K562 (cell line): ENCODE data around the gene NMRAL1. TPM values are rescaled to one million over a fixed set of nuclear protein-coding genes. Genes with fewer than 3 reads are reported as not detected.

Experiments used
- ATAC-seq: fragments of 200-7000 bp; cut with Tn5 transposase; 3 replicates; pipeline ENCODE4 v1.9.1; 2020; ENCODE audit warnings: moderate library complexity
- BruUV-seq: library from RNA; stranded (reverse); fragments of 400-500 nt; replicated peaks from 2 replicates; lab custom pipeline; 2021; lab: Mats Ljungman, UMichigan
- CTCF ChIA-PET: fragments of 300-600 bp; formaldehyde crosslinking; extraction: SDS; loops from one replicate; lab custom pipeline; 2021; ENCODE audit warnings: low intra/inter-chr PET ratio; lab: Yijun Ruan, JAX
- POLR2A ChIA-PET: fragments of 300-600, 350-650 bp; sonication (Branson Sonifier 250); formaldehyde crosslinking; extraction: SDS; loops from one replicate; lab custom pipeline; 2021; ENCODE audit warnings: antibody characterized with exemption, inconsistent platforms; lab: Yijun Ruan, JAX
- DNase-seq, 4 experiments: peaks; one replicate each; pipeline versions ENCODE4 v3.0.0 to v3.0.0-alpha.2; 2011 to 2018; ENCODE audit warnings: low spot score in 3 of 4, mixed read lengths in 3 of 4; ENCODE audit errors: extremely low read depth in 1 of 4
- FAIRE-seq: peaks from 2 replicates; lab custom pipeline; 2011; peaks lifted over from hg19 to GRCh38; lab: Jason Lieb, UNC
- H2AFZ ChIP-seq: 2 replicates; pipeline ENCODE4 v1.6.0; 2011; ENCODE audit warnings: low read depth, low read length, control low read depth, inconsistent platforms
- H3K27ac ChIP-seq: fragments of 200-600 bp; 3 replicates; pipeline ENCODE4 v1.8.0; 2011; ENCODE audit warnings: low read depth, mild to moderate bottlenecking, control low read depth, inconsistent platforms, low read length, moderate library complexity, mixed read lengths; ENCODE audit errors: extremely low read depth
- H3K27me3 ChIP-seq, 2 experiments: fragments of 300-600 bp in 1 of 2; 2 replicates in 1 of 2; 3 replicates in 1 of 2; pipeline versions ENCODE4 v1.6.0 to v1.8.0; 2011; ENCODE audit warnings: inconsistent platforms in 2 of 2, low read length in 2 of 2, mild to moderate bottlenecking in 1 of 2, mixed read lengths in 1 of 2, moderate library complexity in 1 of 2; ENCODE audit not compliant: control insufficient read depth in 2 of 2, insufficient read depth in 2 of 2
- H3K36me3 ChIP-seq: fragments of 300-600 bp; 3 replicates; pipeline ENCODE4 v1.8.0; 2011; ENCODE audit warnings: mild to moderate bottlenecking, low read length, inconsistent platforms; ENCODE audit not compliant: control insufficient read depth, insufficient read depth
- H3K4me1 ChIP-seq, 2 experiments: fragments of 200-600 bp in 1 of 2; replicated peaks in 1 of 2; 2 replicates in 1 of 2; 3 replicates in 1 of 2; pipeline versions ENCODE4 v1.5.1 to v1.8.0; 2011; ENCODE audit warnings: inconsistent platforms in 2 of 2, low read length in 2 of 2, mild to moderate bottlenecking in 1 of 2, mixed read lengths in 1 of 2, moderate library complexity in 1 of 2; ENCODE audit not compliant: control insufficient read depth in 2 of 2, insufficient read depth in 2 of 2
- H3K4me2 ChIP-seq: 2 replicates; pipeline ENCODE4 v1.6.1; 2011; ENCODE audit warnings: low read length, control low read depth, inconsistent platforms, mixed read lengths; ENCODE audit not compliant: insufficient read depth
- H3K4me3 ChIP-seq: fragments of 200-600 bp; sonication (generic), shearing (Covaris generic); 2 replicates; pipeline ENCODE4 v1.5.1; 2016; ENCODE audit warnings: control low read depth, inconsistent platforms
- H3K79me2 ChIP-seq: fragments of 200-600 bp; 3 replicates; pipeline ENCODE4 v1.8.0; 2011; ENCODE audit warnings: low read length, inconsistent platforms; ENCODE audit not compliant: control insufficient read depth, insufficient read depth
- H3K9ac ChIP-seq, 2 experiments: 2 replicates each; pipeline versions ENCODE4 v1.6.0 to v1.6.1; 2011; ENCODE audit warnings: low read depth in 2 of 2, low read length in 2 of 2, control low read depth in 1 of 2, inconsistent platforms in 1 of 2, mild to moderate bottlenecking in 1 of 2, mixed read lengths in 1 of 2; ENCODE audit not compliant: insufficient read depth in 1 of 2
- H3K9me1 ChIP-seq: one replicate; pipeline ENCODE4 v1.6.0; 2011; ENCODE audit warnings: inconsistent platforms, mild to moderate bottlenecking, low read length, moderate library complexity; ENCODE audit not compliant: control insufficient read depth, insufficient read depth
- H3K9me3 ChIP-seq: replicated peaks from 2 replicates; pipeline ENCODE4 v1.5.1; 2011; ENCODE audit warnings: low read depth, low read length, inconsistent platforms; ENCODE audit not compliant: control insufficient read depth, insufficient read depth
- H4K20me1 ChIP-seq: replicated peaks from 2 replicates; pipeline ENCODE4 v1.6.1; 2011; ENCODE audit warnings: low read length, inconsistent platforms, mixed read lengths; ENCODE audit not compliant: control insufficient read depth, insufficient read depth
- ERF ChIP-seq: fragments of 450-650 bp; formaldehyde crosslinking; IDR thresholded peaks from 2 replicates; pipeline ENCODE4 v1.4.0; 2020; ENCODE audit warnings: mild to moderate bottlenecking, mixed read lengths
- GTF2A2 ChIP-seq: IDR thresholded peaks from 2 replicates; pipeline ENCODE4 v1.6.1; 2016; ENCODE audit warnings: mild to moderate bottlenecking, missing genetic modification characterization, missing compliant biosample characterization
- HNRNPK ChIP-seq: fragments of 200-400 bp; formaldehyde crosslinking; IDR thresholded peaks from one replicate; pipeline ENCODE4 v1.6.1; 2018; ENCODE audit warnings: mild to moderate bottlenecking, low read depth, low read length; ENCODE audit not compliant: poor library complexity, severe bottlenecking
- JUNB ChIP-seq: fragments of 450-650 bp; formaldehyde crosslinking; conservative IDR thresholded peaks from 2 replicates; pipeline ENCODE4 v1.4.0; 2020; ENCODE audit warnings: mild to moderate bottlenecking
- KLF16 ChIP-seq: IDR thresholded peaks from 2 replicates; pipeline ENCODE4 v1.6.1; 2016; ENCODE audit warnings: antibody characterized with exemption
- MYC ChIP-seq, 2 experiments: fragments of 250-450 bp in 1 of 2; sonication (Bioruptor Pico) in 1 of 2; IDR thresholded peaks; 2 replicates each; pipeline versions ENCODE4 v1.5.1 to v1.6.1; 2012 to 2021; ENCODE audit warnings: low read depth in 2 of 2, borderline replicate concordance in 1 of 2, improper control_type of control experiment in 1 of 2, low read length in 1 of 2, mild to moderate bottlenecking in 1 of 2, moderate library complexity in 1 of 2
- NFIC ChIP-seq: fragments of 450-650 bp; IDR thresholded peaks from 2 replicates; pipeline ENCODE4 v1.6.1; 2017; ENCODE audit warnings: mild to moderate bottlenecking, inconsistent platforms
- NR2C2 ChIP-seq, 2 experiments: fragments of 200-800 bp in 1 of 2; sonication (Bioruptor generic) in 1 of 2; sonication (generic) in 1 of 2; formaldehyde crosslinking in 1 of 2; IDR thresholded peaks; 2 replicates each; pipeline versions ENCODE4 v1.6.1 to v1.8.0; 2016 to 2022; ENCODE audit warnings: mild to moderate bottlenecking in 1 of 2, missing compliant biosample characterization in 1 of 2, missing genetic modification characterization in 1 of 2, missing genetic modification reagents in 1 of 2
- ZFP1 ChIP-seq: fragments of 450-650 bp; formaldehyde crosslinking; IDR thresholded peaks from 2 replicates; pipeline ENCODE4 v1.4.0; 2020; ENCODE audit warnings: mild to moderate bottlenecking, mixed read lengths
- ZKSCAN1 ChIP-seq: fragments of 150-350 bp; IDR thresholded peaks from 2 replicates; pipeline ENCODE4 v1.6.1; 2016; ENCODE audit warnings: low read depth, low read length
- ZNF699 ChIP-seq: fragments of 250-450 bp; sonication (Bioruptor Pico); IDR thresholded peaks from 2 replicates; pipeline ENCODE4 v1.8.0; 2021; ENCODE audit warnings: mild to moderate bottlenecking, moderate library complexity; ENCODE audit not compliant: insufficient replicate concordance
- WGBS: fragments of 100-300 bp; shearing (Covaris generic); methylation state at CpG from one replicate; pipeline ENCODE4 v1.1.6; 2016; ENCODE audit warnings: low coverage, mixed read lengths; ENCODE audit not compliant: insufficient coverage; ENCODE audit errors: missing lambda C conversion rate; 5-methylcytosine and 5-hydroxymethylcytosine counted together
- in situ Hi-C: fragments of 300-500 bp; cut with MboI; formaldehyde crosslinking; loops from 4 replicates; pipeline ENCODE4 v1.15.0; 2018; ENCODE audit warnings: inconsistent platforms, mixed read lengths
- intact Hi-C: fragments of 100-400 bp; cut with micrococcal nuclease; formaldehyde crosslinking; loops from 2 replicates; pipeline ENCODE4 v1.14.2; 2022
- polyA plus RNA-seq, 8 experiments: library from polyadenylated mRNA; depleted of rRNA in 4 of 8; stranded (reverse) in 5 of 8; unstranded in 3 of 8; fragments of >200 nt; fragmentation: Nextera tagmentation in 2 of 8; fragmentation: Illumina TruSeq in 1 of 8; extraction: Ambion mirVana in 2 of 8; extraction: Trizol in 1 of 8; gene quantifications; 2 replicates each; pipeline versions ENCODE4 v1.2.1 to v1.2.3, GENCODE V29; 2011 to 2014; ENCODE audit warnings: inconsistent platforms in 1 of 8, missing spikeins in 1 of 8
- total RNA-seq, 7 experiments: library from RNA; depleted of rRNA in 6 of 7; stranded (reverse); fragments of >200 nt in 6 of 7; fragmentation: Illumina TruSeq in 2 of 7; extraction: Trizol in 2 of 7; gene quantifications; 2 replicates each; pipeline versions ENCODE4 v1.2.1 to v1.2.3, GENCODE V29; 2011 to 2021; ENCODE audit warnings: low replicate concordance in 1 of 7
- TF ChIP-seq, protein P1 (sequence below), 2 experiments: fragments of 450-650 bp; IDR thresholded peaks; 2 replicates each; pipeline ENCODE4 v1.6.1; 2016; ENCODE audit warnings: mild to moderate bottlenecking in 2 of 2, borderline replicate concordance in 1 of 2, low read depth in 1 of 2, moderate library complexity in 1 of 2

NMRAL1 gene
- total and polyA plus RNA-seq, 9 of the 15 experiments (the other 6 are each of a cell fraction or from before 2014, with no cell fraction given), result 6.3 to 116 (median 63.2) TPM

GRCh38 chr16:4452674-4453073, 21.8 kb downstream of the NMRAL1 start (continued):
- TF ChIP-seq NR2C2 (CRISPR knock-in tag; IDR thresholded peaks at IDR 0.05) (no peak), NR2C2 (tag; IDR thresholded peaks at IDR 0.05) (no peak), ZKSCAN1 (no peak), ZFP1 (CRISPR knock-in tag) (no peak), HNRNPK (no peak), KLF16 (no peak), ZNF699 (no peak)

DNA sequence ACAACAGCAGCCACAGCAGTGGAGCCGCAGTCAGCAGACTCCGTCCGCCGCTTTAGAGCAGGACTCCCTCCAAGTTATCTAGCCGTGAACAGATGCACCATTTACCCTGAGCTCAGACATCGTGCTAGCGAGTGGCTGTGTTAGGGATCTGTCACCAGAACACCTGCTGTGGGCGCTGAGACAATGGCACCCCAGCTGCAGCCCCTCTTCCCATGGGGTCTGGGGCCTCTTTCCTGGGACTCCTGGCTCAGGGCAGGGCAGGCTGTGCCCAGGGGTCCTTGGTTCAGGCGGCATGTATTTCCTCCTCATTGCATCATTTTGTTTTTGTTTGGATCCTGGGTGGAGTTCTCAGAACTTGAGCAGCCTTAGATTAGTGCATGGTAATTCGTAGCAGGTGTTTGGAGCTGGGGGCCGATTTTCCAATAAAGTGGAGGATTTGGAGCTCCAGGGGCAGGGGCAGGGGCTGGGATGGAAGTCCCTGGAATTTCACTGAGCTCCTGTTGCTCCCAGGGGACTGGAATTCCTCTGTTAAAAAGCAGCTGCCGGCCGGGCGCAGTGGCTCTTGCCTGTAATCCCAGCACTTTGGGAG, 23.4 kb downstream of the NMRAL1 start:
- Histone ChIP-seq H3K9me3 (no peaks in the 10 kb centered on the region), H3K27ac (peak overlapping the region; percentile 54; the same call in 1 of the 3 replicates), H3K27me3 (no peaks in the 10 kb centered on the region), H3K9ac (peak overlapping the region in 1 of 2 experiments; percentile 61; a peak in 1 of 4 replicates), H3K79me2 (no peaks in the 10 kb centered on the region), H3K4me2 (no peak overlapping the region), H3K4me1 (peaks cover 0 to 6% of the 10 kb centered on the region in 2 experiments; a peak in 1 of 5 replicates), H3K9me1 (no peaks in the 10 kb centered on the region), H3K4me3 (no peak overlapping the region), H3K36me3 (peaks cover 92% of the 10 kb centered on the region; the same call in 2 of the 3 replicates), H4K20me1 (no peaks in the 10 kb centered on the region), H2AFZ (no peak overlapping the region)
- DNase-seq (no peak), ATAC-seq (peak; percentile 85), FAIRE-seq (no peak)
- 64% methylated on average over 14 of the region's 14 CpGs for WGBS
- POLR2A ChIA-PET, result interaction anchor here (0.9 to 4.0 kb wide), 6 partner anchors 8 to 18 kb away, joined by 3 to 31 read pairs (median 4); no protein-coding TSS in a partner anchor
- CTCF ChIA-PET, result no interaction called here
- no TSS peak for BruUV-seq
- in situ Hi-C loops, result no loop called here
- intact Hi-C loops, result no loop called here
- no peak for TF ChIP-seq ZFP1 (CRISPR knock-in tag)
- 0 out of 2 replicates have a peak, but pooled peaks have one; percentile 18 for TF ChIP-seq JUNB (CRISPR knock-in tag)
- TF ChIP-seq GTF2A2 (tag), result 0 out of 2 replicates have a peak, but pooled peaks have one; percentile 54
- TF ChIP-seq MYC (IDR thresholded peaks at IDR 0.05; ENCODE audit: low read depth, low read length), result peak; percentile 64; the same call in 1 of the 2 replicates
- TF ChIP-seq MYC (CRISPR knock-in tag; IDR thresholded peaks at IDR 0.05; ENCODE audit: borderline replicate concordance, low read depth), result peak; percentile 81; the same call in 1 of the 2 replicates
- TF ChIP-seq ERF, result no peak
- TF ChIP-seq NFIC, result no peak
- TF ChIP-seq, protein P1, sequence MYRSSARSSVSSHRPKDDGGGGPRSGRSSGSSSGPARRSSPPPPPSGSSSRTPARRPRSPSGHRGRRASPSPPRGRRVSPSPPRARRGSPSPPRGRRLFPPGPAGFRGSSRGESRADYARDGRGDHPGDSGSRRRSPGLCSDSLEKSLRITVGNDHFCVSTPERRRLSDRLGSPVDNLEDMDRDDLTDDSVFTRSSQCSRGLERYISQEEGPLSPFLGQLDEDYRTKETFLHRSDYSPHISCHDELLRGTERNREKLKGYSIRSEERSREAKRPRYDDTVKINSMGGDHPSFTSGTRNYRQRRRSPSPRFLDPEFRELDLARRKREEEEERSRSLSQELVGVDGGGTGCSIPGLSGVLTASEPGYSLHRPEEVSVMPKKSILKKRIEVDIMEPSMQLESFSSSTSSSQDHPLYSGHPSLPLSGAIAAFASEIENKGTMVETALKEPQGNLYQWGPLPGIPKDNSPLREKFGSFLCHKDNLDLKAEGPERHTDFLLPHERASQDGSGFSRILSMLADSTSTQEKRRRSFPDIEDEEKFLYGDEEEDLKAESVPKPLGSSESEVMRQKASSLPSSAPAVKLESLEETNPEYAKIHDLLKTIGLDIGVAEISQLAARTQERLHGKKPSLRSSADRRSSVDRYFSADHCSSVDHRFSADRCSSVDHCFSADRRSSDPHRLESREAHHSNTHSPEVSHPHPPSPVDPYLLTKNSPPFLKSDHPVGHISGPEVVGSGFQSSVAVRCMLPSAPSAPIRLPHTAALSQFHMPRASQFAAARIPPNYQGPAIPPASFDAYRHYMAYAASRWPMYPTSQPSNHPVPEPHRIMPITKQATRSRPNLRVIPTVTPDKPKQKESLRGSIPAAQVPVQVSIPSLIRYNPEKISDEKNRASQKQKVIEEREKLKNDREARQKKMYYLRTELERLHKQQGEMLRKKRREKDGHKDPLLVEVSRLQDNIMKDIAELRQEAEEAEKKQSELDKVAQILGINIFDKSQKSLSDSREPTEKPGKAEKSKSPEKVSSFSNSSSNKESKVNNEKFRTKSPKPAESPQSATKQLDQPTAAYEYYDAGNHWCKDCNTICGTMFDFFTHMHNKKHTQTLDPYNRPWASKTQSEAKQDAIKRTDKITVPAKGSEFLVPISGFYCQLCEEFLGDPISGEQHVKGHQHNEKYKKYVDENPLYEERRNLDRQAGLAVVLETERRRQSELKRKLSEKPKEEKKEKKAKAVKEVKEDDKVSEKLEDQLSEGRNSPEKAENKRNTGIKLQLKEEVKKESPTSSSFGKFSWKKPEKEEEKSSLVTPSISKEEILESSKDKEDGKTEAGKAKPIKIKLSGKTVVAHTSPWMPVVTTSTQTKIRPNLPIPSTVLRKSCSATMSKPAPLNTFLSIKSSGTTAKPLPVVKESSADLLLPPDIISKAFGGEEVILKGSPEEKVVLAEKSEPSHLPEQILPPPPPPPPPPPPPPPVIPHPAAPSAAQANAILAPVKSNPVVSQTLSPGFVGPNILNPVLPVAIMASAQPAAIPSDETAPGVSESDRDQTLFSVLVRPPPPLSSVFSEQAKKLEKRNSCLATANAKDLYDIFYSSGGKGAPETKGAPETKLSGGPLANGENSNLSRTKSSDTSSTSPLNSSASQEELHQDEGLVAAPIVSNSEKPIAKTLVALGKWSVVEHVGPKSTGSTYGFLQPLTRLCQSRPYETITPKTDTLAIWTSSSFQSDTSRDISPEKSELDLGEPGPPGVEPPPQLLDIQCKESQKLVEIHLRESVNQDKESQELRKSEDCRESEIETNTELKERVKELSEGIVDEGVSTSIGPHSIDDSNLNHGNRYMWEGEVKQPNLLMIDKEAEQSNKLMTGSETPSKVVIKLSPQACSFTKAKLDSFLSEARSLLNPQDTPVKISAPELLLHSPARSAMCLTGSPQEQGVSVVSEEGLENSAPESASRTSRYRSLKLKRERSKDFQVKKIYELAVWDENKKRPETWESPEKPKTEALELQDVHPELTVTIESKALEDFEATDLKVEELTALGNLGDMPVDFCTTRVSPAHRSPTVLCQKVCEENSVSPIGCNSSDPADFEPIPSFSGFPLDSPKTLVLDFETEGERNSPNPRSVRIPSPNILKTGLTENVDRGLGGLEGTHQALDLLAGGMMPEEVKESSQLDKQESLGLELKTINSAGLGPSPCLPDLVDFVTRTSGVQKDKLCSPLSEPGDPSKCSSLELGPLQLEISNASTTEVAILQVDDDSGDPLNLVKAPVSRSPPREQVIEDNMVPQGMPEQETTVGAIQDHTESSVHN (IDR thresholded peaks at IDR 0.05; ENCODE audit: borderline replicate concordance in 1 of 2, low read depth in 1 of 2), result no peak
